ENCODE measurements around the gene GOLIM4. TPM values are rescaled to one million over a fixed set of nuclear protein-coding genes. Genes with fewer than 3 reads are reported as not detected.

The GOLIM4 gene
- polyA plus RNA-seq, 1 experiment, result 35.1 TPM

GRCh38 chr3:168117853-168118313 is 22.2 kb upstream of the GOLIM4 start:
- DNase-seq (ENCODE audit: low read depth), result no peak
- Histone ChIP-seq H3K4me3 (ENCODE audit: low read depth, low read length) (no peak overlapping the region), H3K27me3 (ENCODE audit: control insufficient read depth, insufficient read depth, low read length) (no peaks in the 10 kb centered on the region), H3K36me3 (ENCODE audit: control insufficient read depth, insufficient read depth, low read length) (no peaks in the 10 kb centered on the region)
- TF ChIP-seq CTCF (IDR thresholded peaks at IDR 0.05; ENCODE audit: insufficient read depth, low read depth, low read length), result no peak
- POLR2A ChIA-PET, result no interaction called here
- CTCF ChIA-PET, result no interaction called here

GRCh38 chr3:168117059-168117458 is 21.3 kb upstream of the GOLIM4 start:
- no peak for DNase-seq (ENCODE audit: low read depth)
- no peak overlapping the region for H3K4me3 ChIP-seq (ENCODE audit: low read depth, low read length)
- H3K27me3 ChIP-seq (ENCODE audit: control insufficient read depth, insufficient read depth, low read length), result no peaks in the 10 kb centered on the region
- TF ChIP-seq CTCF (IDR thresholded peaks at IDR 0.05; ENCODE audit: insufficient read depth, low read depth, low read length), result no peak
- ChIA-PET POLR2A (no interaction called here), CTCF (no interaction called here)
- no peaks in the 10 kb centered on the region for H3K36me3 ChIP-seq (ENCODE audit: control insufficient read depth, insufficient read depth, low read length)

- no peak for DNase-seq (ENCODE audit: low read depth)
- no peak overlapping the region for H3K4me3 ChIP-seq (ENCODE audit: low read depth, low read length)
- POLR2A ChIA-PET, result no interaction called here
- no peaks in the 10 kb centered on the region for H3K27me3 ChIP-seq (ENCODE audit: control insufficient read depth, insufficient read depth, low read length)
- CTCF ChIA-PET, result no interaction called here
- TF ChIP-seq CTCF (IDR thresholded peaks at IDR 0.05; ENCODE audit: insufficient read depth, low read depth, low read length), result no peak
- H3K36me3 ChIP-seq (ENCODE audit: control insufficient read depth, insufficient read depth, low read length), result no peaks in the 10 kb centered on the region
Measured at GRCh38 chr3:168116279-168116678, 20.6 kb upstream of the GOLIM4 start.

- POLR2A ChIA-PET, result no interaction called here
- Histone ChIP-seq H3K4me3 (ENCODE audit: low read depth, low read length) (no peak overlapping the region), H3K36me3 (ENCODE audit: control insufficient read depth, insufficient read depth, low read length) (no peaks in the 10 kb centered on the region), H3K27me3 (ENCODE audit: control insufficient read depth, insufficient read depth, low read length) (no peaks in the 10 kb centered on the region)
- CTCF ChIA-PET, result interaction anchor here (0.9 kb wide), 1 partner anchor 12 kb away, joined by 3 read pairs; no protein-coding TSS in a partner anchor
- DNase-seq (ENCODE audit: low read depth), result no peak
- no peak for TF ChIP-seq CTCF (IDR thresholded peaks at IDR 0.05; ENCODE audit: insufficient read depth, low read depth, low read length)
Measured at GRCh38 chr3:168113848-168114247, 18.1 kb upstream of the GOLIM4 start.

- POLR2A ChIA-PET, result no interaction called here
- no peak for TF ChIP-seq CTCF (IDR thresholded peaks at IDR 0.05; ENCODE audit: insufficient read depth, low read depth, low read length)
- Histone ChIP-seq H3K36me3 (ENCODE audit: control insufficient read depth, insufficient read depth, low read length) (no peaks in the 10 kb centered on the region), H3K27me3 (ENCODE audit: control insufficient read depth, insufficient read depth, low read length) (no peaks in the 10 kb centered on the region), H3K4me3 (ENCODE audit: low read depth, low read length) (no peak overlapping the region)
- no peak for DNase-seq (ENCODE audit: low read depth)
- CTCF ChIA-PET, result interaction anchor here (1.0 kb wide), 1 partner anchor 11 kb away, joined by 3 read pairs; no protein-coding TSS in a partner anchor
Measured at GRCh38 chr3:168112894-168113293, 17.2 kb upstream of the GOLIM4 start.

Data from BJ (cell line).